B cell (primary cell): ENCODE measurements around the gene MZF1. TPM values are rescaled to one million over a fixed set of nuclear protein-coding genes. Genes with fewer than 3 reads are reported as not detected.

Experiments used
- ATAC-seq: fragments of 200-7000 bp; cut with Tn5 transposase; one replicate; pipeline ENCODE4 v1.10.0; 2021; ENCODE audit warnings: low read depth, mild to moderate bottlenecking, moderate number of reproducible peaks, moderate library complexity
- CTCF ChIA-PET: fragments of 350-600 bp; sonication (Branson Sonifier 250); formaldehyde crosslinking; loops from one replicate; lab custom pipeline; 2021; ENCODE audit warnings: antibody characterized with exemption, inconsistent platforms; lab: Charles Lee
- POLR2A ChIA-PET: fragments of 350-600 bp; sonication (Branson Sonifier 250); formaldehyde crosslinking; loops from one replicate; lab custom pipeline; 2021; ENCODE audit warnings: antibody characterized with exemption; lab: Charles Lee
- DNase-seq: peaks from one replicate; pipeline ENCODE4 v3.0.0; 2013
- H2AFZ ChIP-seq: 2 replicates; pipeline ENCODE4 v1.6.1; 2012; ENCODE audit warnings: mild to moderate bottlenecking, low read depth, low read length; ENCODE audit not compliant: insufficient read depth, poor library complexity, severe bottlenecking
- H3K27ac ChIP-seq, 2 donors: 1 replicate in 1 of 2; 2 replicates in 1 of 2; pipeline ENCODE4 v1.5.1; 2012 to 2013; ENCODE audit warnings: low read length in 2 of 2, mild to moderate bottlenecking in 2 of 2, moderate library complexity in 1 of 2
- H3K27me3 ChIP-seq, 4 experiments: fragments of 200-600 bp in 1 of 4; sonication (generic) in 1 of 4; replicated peaks in 1 of 4; 1 replicate in 2 of 4; 2 replicates in 2 of 4; pipeline versions ENCODE4 v1.6.1 to v1.7.0; 2013 to 2016; ENCODE audit warnings: low read length in 3 of 4, mild to moderate bottlenecking in 2 of 4, mixed read lengths in 1 of 4, moderate library complexity in 1 of 4; ENCODE audit not compliant: insufficient read depth in 4 of 4, control insufficient read depth in 3 of 4; ENCODE audit errors: control extremely low read depth in 1 of 4
- H3K36me3 ChIP-seq, 2 experiments: replicated peaks in 1 of 2; 1 replicate in 1 of 2; 2 replicates in 1 of 2; pipeline versions ENCODE4 v1.6.1 to v1.7.1; 2013; ENCODE audit warnings: low read length in 1 of 2; ENCODE audit not compliant: insufficient read depth in 2 of 2, control insufficient read depth in 1 of 2; ENCODE audit errors: control extremely low read depth in 1 of 2, extremely low read depth in 1 of 2
- H3K4me1 ChIP-seq, 2 donors: fragments of 200-600 bp in 1 of 2; sonication (generic) in 1 of 2; 1 replicate in 1 of 2; 2 replicates in 1 of 2; pipeline versions ENCODE4 v1.5.1 to v1.6.1; 2013 to 2017; ENCODE audit warnings: low read length in 2 of 2; ENCODE audit not compliant: control insufficient read depth in 2 of 2, insufficient read depth in 2 of 2
- H3K4me2 ChIP-seq: replicated peaks from 2 replicates; pipeline ENCODE3; 2012; ENCODE audit warnings: mild to moderate bottlenecking, low read depth, low read length; ENCODE audit not compliant: poor library complexity, severe bottlenecking
- H3K4me3 ChIP-seq, 5 experiments: fragments of 200-600 bp in 1 of 5; sonication (generic) in 1 of 5; 1 replicate in 3 of 5; 2 replicates in 2 of 5; pipeline versions ENCODE4 v1.5.1 to v1.7.0; 2011 to 2016; ENCODE audit warnings: low read length in 4 of 5, mild to moderate bottlenecking in 4 of 5, low read depth in 2 of 5, control low read depth in 1 of 5, moderate library complexity in 1 of 5; ENCODE audit not compliant: insufficient read depth in 1 of 5; ENCODE audit errors: control extremely low read depth in 1 of 5, extremely low read depth in 1 of 5
- H3K79me2 ChIP-seq: fragments of 200-600 bp; sonication (generic); one replicate; pipeline ENCODE4 v1.6.0; 2016; ENCODE audit warnings: low read length; ENCODE audit not compliant: control insufficient read depth, insufficient read depth
- H3K9ac ChIP-seq: fragments of 200-600 bp; sonication (generic); 2 replicates; pipeline ENCODE4 v1.6.1; 2017; ENCODE audit warnings: mild to moderate bottlenecking, low read length, moderate library complexity
- H3K9me3 ChIP-seq, 3 donors: one replicate each; pipeline versions ENCODE4 v1.6.1 to v1.7.1; 2013; ENCODE audit warnings: low read length in 2 of 3; ENCODE audit not compliant: control insufficient read depth in 2 of 3, insufficient read depth in 1 of 3; ENCODE audit errors: control extremely low read depth in 1 of 3
- H4K20me1 ChIP-seq: 2 replicates; pipeline ENCODE4 v1.6.0; 2012; ENCODE audit warnings: mild to moderate bottlenecking, low read length; ENCODE audit not compliant: insufficient read depth, control insufficient read depth, poor library complexity, severe bottlenecking
- H3K27ac Mint-ChIP-seq: one replicate; pipeline ENCODE4 v1.8.0; 2021; ENCODE audit warnings: mixed read lengths
- H3K27me3 Mint-ChIP-seq: one replicate; pipeline ENCODE4 v1.8.0; 2021; ENCODE audit warnings: mixed read lengths
- H3K4me1 Mint-ChIP-seq: one replicate; pipeline ENCODE4 v1.8.0; 2021; ENCODE audit warnings: mixed read lengths
- H3K4me3 Mint-ChIP-seq: one replicate; pipeline ENCODE4 v1.8.0; 2021; ENCODE audit warnings: mixed read lengths
- H3K9me3 Mint-ChIP-seq: one replicate; pipeline ENCODE4 v1.8.0; 2022; ENCODE audit warnings: mixed read lengths; ENCODE audit not compliant: insufficient read depth
- CTCF ChIP-seq: fragments of 200-600 bp; IDR thresholded peaks from one replicate; pipeline ENCODE4 v1.8.0; 2022; ENCODE audit warnings: antibody characterized with exemption, mild to moderate bottlenecking
- EZH2 ChIP-seq: IDR thresholded peaks from 2 replicates; pipeline ENCODE4 v1.6.1; 2012; ENCODE audit warnings: borderline replicate concordance, low read depth, mild to moderate bottlenecking, moderate library complexity, low read length; ENCODE audit not compliant: insufficient read depth, poor library complexity, severe bottlenecking
- WGBS: methylation state at CpG from one replicate; pipeline ENCODE4 v1.1.5; 2013; ENCODE audit warnings: missing lambda C conversion rate; ENCODE audit not compliant: insufficient coverage; 5-methylcytosine and 5-hydroxymethylcytosine counted together
- intact Hi-C: fragments of 100-400 bp; cut with micrococcal nuclease; formaldehyde crosslinking; loops from one replicate; pipeline ENCODE4 v1.10.0; 2022
- polyA plus RNA-seq: library from polyadenylated mRNA; depleted of rRNA; stranded (reverse); fragments of >200 nt; gene quantifications from 2 replicates; pipeline ENCODE4 v1.2.3, GENCODE V29; 2012
- total RNA-seq, 2 donors: library from RNA; stranded (reverse); fragments of 120-200 nt in 1 of 2; gene quantifications; 1 replicate in 1 of 2; 2 replicates in 1 of 2; pipeline versions ENCODE4 v1.2.3 to v1.2.4, GENCODE V29; 2013 to 2022

MZF1 gene
- total and polyA plus RNA-seq, 2 donors (not counting 1 experiment from before 2014, with no cell fraction given) = 79.4 to 95.8 TPM

GRCh38 chr19:58554494-58555368, 18.4 kb downstream of the MZF1 start, which contains the start of gene CHMP2A:
Gene CHMP2A, minus strand, starts transcription at chr19:58555105. Its CDS starts 893 bp downstream, at chr19:58554212.
- TF ChIP-seq CTCF = no peak
- TF ChIP-seq EZH2 = no peak
- H3K9me3 ChIP-seq = no peaks in the 10 kb centered on the region
- peak within 1 kb of the TSS; percentile 79 for H2AFZ ChIP-seq
- H3K4me2 ChIP-seq = peak within 1 kb of the TSS; percentile 76
- peaks cover 6 to 44% of the 10 kb centered on the region in 2 experiments for H3K36me3 ChIP-seq
- peak within 1 kb of the TSS; percentile 94 to 98 for H3K27ac ChIP-seq
- peak within 1 kb of the TSS; percentile 98 for H3K4me3 Mint-ChIP-seq
- H3K79me2 ChIP-seq = peaks cover 43% of the 10 kb centered on the region
- no peaks in the 10 kb centered on the region for H3K27me3 Mint-ChIP-seq
- peaks cover 29% of the 10 kb centered on the region for H4K20me1 ChIP-seq
- ChIA-PET POLR2A (interaction anchor here (0.8 to 2.4 kb wide), 7 partner anchors 8 to 276 kb away, joined by 3 to 29 read pairs (median 9); partner anchors contain the start of genes MZF1, TRIM28, ZBTB45 and ZNF8), CTCF (interaction anchor here (0.6 to 3.3 kb wide), 5 partner anchors 10 to 35 kb away, joined by 3 to 20 read pairs (median 6); partner anchors contain the start of genes TRIM28 and ZBTB45)
- H3K9ac ChIP-seq = peak within 1 kb of the TSS; percentile 83
- H3K27me3 ChIP-seq = no peaks in the 10 kb centered on the region
- H3K27ac Mint-ChIP-seq = peak within 1 kb of the TSS; percentile 99
- WGBS = 1% methylated on average over 69 of the region's 69 CpGs
- peak within 1 kb of the TSS; percentile 73 to 94 (median 76) for H3K4me3 ChIP-seq
- H3K4me1 ChIP-seq = peaks cover 29 to 43% of the 10 kb centered on the region in 2 donors
- ATAC-seq = peak; percentile 35
- H3K4me1 Mint-ChIP-seq = peaks cover 57% of the 10 kb centered on the region
- intact Hi-C loops = loop anchor here (1.0 kb wide), 2 partner anchors 10 to 35 kb away; partner anchors contain the start of genes TRIM28 and ZBTB45
- peak; percentile 99 for DNase-seq
- no peaks in the 10 kb centered on the region for H3K9me3 Mint-ChIP-seq
